DOHH2 (cell line): ENCODE data around the gene SNX13.

Experiments
- EZH2phosphoT487 ChIP-seq: fragments of 200-600 bp; sonication (generic); IDR thresholded peaks from 2 replicates; pipeline ENCODE4 v1.6.1; 2017; ENCODE audit warnings: borderline replicate concordance, mild to moderate bottlenecking, antibody characterized with exemption, low read length, moderate library complexity, mixed read lengths
- TF ChIP-seq, protein P1 (sequence below): fragments of 200-600 bp; sonication (generic); IDR thresholded peaks from one replicate; pipeline ENCODE4 v1.5.1; 2014; ENCODE audit warnings: antibody characterized with exemption, mild to moderate bottlenecking, low read depth, low read length; ENCODE audit not compliant: poor library complexity, severe bottlenecking

DNA sequence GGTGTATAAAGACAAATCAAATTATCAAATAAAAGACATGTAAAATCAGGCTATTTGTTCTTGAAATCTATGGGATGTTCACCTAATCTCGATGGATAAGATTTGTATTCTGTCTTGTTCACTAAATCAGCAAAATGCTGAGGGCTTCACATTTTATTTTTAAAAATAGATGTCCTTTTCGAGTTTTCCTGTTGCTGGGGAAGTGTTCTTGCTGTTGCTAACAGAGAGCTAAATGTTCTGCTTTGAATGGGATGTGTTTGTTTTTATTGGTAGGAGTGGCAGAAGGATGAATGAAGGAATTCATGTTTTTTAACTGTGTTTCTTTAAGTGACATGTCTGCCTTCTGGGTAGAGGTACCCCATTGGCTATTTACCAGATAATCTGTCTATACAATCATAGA, 7.3 kb upstream of the SNX13 start:
- TF ChIP-seq, protein P1, sequence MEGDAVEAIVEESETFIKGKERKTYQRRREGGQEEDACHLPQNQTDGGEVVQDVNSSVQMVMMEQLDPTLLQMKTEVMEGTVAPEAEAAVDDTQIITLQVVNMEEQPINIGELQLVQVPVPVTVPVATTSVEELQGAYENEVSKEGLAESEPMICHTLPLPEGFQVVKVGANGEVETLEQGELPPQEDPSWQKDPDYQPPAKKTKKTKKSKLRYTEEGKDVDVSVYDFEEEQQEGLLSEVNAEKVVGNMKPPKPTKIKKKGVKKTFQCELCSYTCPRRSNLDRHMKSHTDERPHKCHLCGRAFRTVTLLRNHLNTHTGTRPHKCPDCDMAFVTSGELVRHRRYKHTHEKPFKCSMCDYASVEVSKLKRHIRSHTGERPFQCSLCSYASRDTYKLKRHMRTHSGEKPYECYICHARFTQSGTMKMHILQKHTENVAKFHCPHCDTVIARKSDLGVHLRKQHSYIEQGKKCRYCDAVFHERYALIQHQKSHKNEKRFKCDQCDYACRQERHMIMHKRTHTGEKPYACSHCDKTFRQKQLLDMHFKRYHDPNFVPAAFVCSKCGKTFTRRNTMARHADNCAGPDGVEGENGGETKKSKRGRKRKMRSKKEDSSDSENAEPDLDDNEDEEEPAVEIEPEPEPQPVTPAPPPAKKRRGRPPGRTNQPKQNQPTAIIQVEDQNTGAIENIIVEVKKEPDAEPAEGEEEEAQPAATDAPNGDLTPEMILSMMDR = no peak
- TF ChIP-seq EZH2phosphoT487 = no peak
